ENCODE data around the gene VSNL1.

The VSNL1 gene

GRCh38 chr2:17576802-17577201 lies 36.3 kb downstream of the VSNL1 start:
- Histone ChIP-seq H2BK120ac (ENCODE audit: low read depth, low read length) (no peak overlapping the region), H4K8ac (ENCODE audit: low read length) (no peak overlapping the region), H3K79me1 (replicated peaks; ENCODE audit: low read length, poor library complexity, severe bottlenecking) (no peaks in the 10 kb centered on the region), H3K23ac (ENCODE audit: low read length in 2 of 2) (no peak overlapping the region), H3K18ac (ENCODE audit: low read depth in 1 of 2, low read length in 2 of 2) (no peak overlapping the region), H3K4me1 (ENCODE audit: control insufficient read depth, insufficient read depth, low read depth, low read length) (no peaks in the 10 kb centered on the region), H3K27ac (ENCODE audit: low read length, poor library complexity, severe bottlenecking) (no peak overlapping the region), H2BK5ac (ENCODE audit: low read depth, low read length, poor library complexity, severe bottlenecking) (no peak overlapping the region), H3K4me3 (ENCODE audit: insufficient read depth in 1 of 2, low read depth in 1 of 2, low read length in 2 of 2) (no peak overlapping the region), H3K9me3 (ENCODE audit: control insufficient read depth, low read length) (no peaks in the 10 kb centered on the region), H3K14ac (ENCODE audit: low read length in 2 of 2) (no peak overlapping the region), H2AFZ (ENCODE audit: low read depth, low read length) (no peak overlapping the region), H3K27me3 (ENCODE audit: control insufficient read depth in 1 of 2, insufficient read depth in 1 of 2, low read length in 2 of 2) (no peaks in the 10 kb centered on the region), H3K36me3 (ENCODE audit: control insufficient read depth in 1 of 2, insufficient read depth in 2 of 2, low read depth in 1 of 2, low read length in 2 of 2) (no peaks in the 10 kb centered on the region), H2BK15ac (ENCODE audit: low read depth, poor library complexity, severe bottlenecking) (no peak overlapping the region), H3K4me2 (ENCODE audit: low read length, poor library complexity, severe bottlenecking) (no peak overlapping the region), H4K91ac (ENCODE audit: low read length) (no peak overlapping the region), H2BK12ac (ENCODE audit: low read length in 2 of 2) (no peak overlapping the region), H3K9ac (ENCODE audit: low read length) (no peak overlapping the region), H2AK5ac (ENCODE audit: low read length, severe bottlenecking) (no peak overlapping the region), H3K4ac (ENCODE audit: low read depth in 1 of 2, low read length in 2 of 2) (no peak overlapping the region)
- no peak for DNase-seq
- no CpG with 5 or more reads among the region's 1 CpG for WGBS

GRCh38 chr2:17578466-17578928 lies 38.0 kb downstream of the VSNL1 start:
- no peak overlapping the region for H3K4ac ChIP-seq (ENCODE audit: low read depth in 1 of 2, low read length in 2 of 2)
- H3K4me1 ChIP-seq (ENCODE audit: control insufficient read depth, insufficient read depth, low read depth, low read length): no peaks in the 10 kb centered on the region
- H4K8ac ChIP-seq (ENCODE audit: low read length): no peak overlapping the region
- DNase-seq: no peak
- no peak overlapping the region for H2BK12ac ChIP-seq (ENCODE audit: low read length in 2 of 2)
- no peak overlapping the region for H2BK120ac ChIP-seq (ENCODE audit: low read depth, low read length)
- no peak overlapping the region for H3K9ac ChIP-seq (ENCODE audit: low read length)
- no peak overlapping the region for H4K91ac ChIP-seq (ENCODE audit: low read length)
- H2AK5ac ChIP-seq (ENCODE audit: low read length, severe bottlenecking): no peak overlapping the region
- H3K4me2 ChIP-seq (ENCODE audit: low read length, poor library complexity, severe bottlenecking): no peak overlapping the region
- 66% methylated on average over 5 of the region's 5 CpGs for WGBS
- no peak overlapping the region for H3K14ac ChIP-seq (ENCODE audit: low read length in 2 of 2)
- H3K18ac ChIP-seq (ENCODE audit: low read depth in 1 of 2, low read length in 2 of 2): no peak overlapping the region
- no peak overlapping the region for H2BK5ac ChIP-seq (ENCODE audit: low read depth, low read length, poor library complexity, severe bottlenecking)
- no peak overlapping the region for H3K27ac ChIP-seq (ENCODE audit: low read length, poor library complexity, severe bottlenecking)
- H3K4me3 ChIP-seq (ENCODE audit: insufficient read depth in 1 of 2, low read depth in 1 of 2, low read length in 2 of 2): no peak overlapping the region
- no peaks in the 10 kb centered on the region for H3K9me3 ChIP-seq (ENCODE audit: control insufficient read depth, low read length)
- H3K79me1 ChIP-seq (replicated peaks; ENCODE audit: low read length, poor library complexity, severe bottlenecking): no peaks in the 10 kb centered on the region
- H3K23ac ChIP-seq (ENCODE audit: low read length in 2 of 2): no peak overlapping the region
- no peaks in the 10 kb centered on the region for H3K36me3 ChIP-seq (ENCODE audit: control insufficient read depth in 1 of 2, insufficient read depth in 2 of 2, low read depth in 1 of 2, low read length in 2 of 2)
- no peak overlapping the region for H2AFZ ChIP-seq (ENCODE audit: low read depth, low read length)
- H2BK15ac ChIP-seq (ENCODE audit: low read depth, poor library complexity, severe bottlenecking): no peak overlapping the region
- H3K27me3 ChIP-seq (ENCODE audit: control insufficient read depth in 1 of 2, insufficient read depth in 1 of 2, low read length in 2 of 2): no peaks in the 10 kb centered on the region

GRCh38 chr2:17579605-17580318 lies 39.3 kb downstream of the VSNL1 start:
- 60% methylated on average over 3 of the region's 3 CpGs for WGBS
- Histone ChIP-seq H2BK12ac (ENCODE audit: low read length in 2 of 2) (no peak overlapping the region), H3K4me3 (ENCODE audit: insufficient read depth in 1 of 2, low read depth in 1 of 2, low read length in 2 of 2) (no peak overlapping the region), H3K23ac (ENCODE audit: low read length in 2 of 2) (no peak overlapping the region), H2AK5ac (ENCODE audit: low read length, severe bottlenecking) (no peak overlapping the region), H4K91ac (ENCODE audit: low read length) (no peak overlapping the region), H3K79me1 (replicated peaks; ENCODE audit: low read length, poor library complexity, severe bottlenecking) (peaks cover 3% of the 10 kb centered on the region), H2BK5ac (ENCODE audit: low read depth, low read length, poor library complexity, severe bottlenecking) (no peak overlapping the region), H3K14ac (ENCODE audit: low read length in 2 of 2) (no peak overlapping the region), H3K18ac (ENCODE audit: low read depth in 1 of 2, low read length in 2 of 2) (no peak overlapping the region), H3K9ac (ENCODE audit: low read length) (no peak overlapping the region), H2BK15ac (ENCODE audit: low read depth, poor library complexity, severe bottlenecking) (no peak overlapping the region), H2BK120ac (ENCODE audit: low read depth, low read length) (no peak overlapping the region), H3K4me1 (ENCODE audit: control insufficient read depth, insufficient read depth, low read depth, low read length) (no peaks in the 10 kb centered on the region), H4K8ac (ENCODE audit: low read length) (no peak overlapping the region), H3K36me3 (ENCODE audit: control insufficient read depth in 1 of 2, insufficient read depth in 2 of 2, low read depth in 1 of 2, low read length in 2 of 2) (no peaks in the 10 kb centered on the region), H3K4me2 (ENCODE audit: low read length, poor library complexity, severe bottlenecking) (no peak overlapping the region), H3K27ac (ENCODE audit: low read length, poor library complexity, severe bottlenecking) (no peak overlapping the region), H2AFZ (ENCODE audit: low read depth, low read length) (no peak overlapping the region), H3K27me3 (ENCODE audit: control insufficient read depth in 1 of 2, insufficient read depth in 1 of 2, low read length in 2 of 2) (no peaks in the 10 kb centered on the region), H3K9me3 (ENCODE audit: control insufficient read depth, low read length) (no peaks in the 10 kb centered on the region), H3K4ac (ENCODE audit: low read depth in 1 of 2, low read length in 2 of 2) (no peak overlapping the region)
- DNase-seq: no peak

GRCh38 chr2:17580319-17580715 lies 39.8 kb downstream of the VSNL1 start:
- Histone ChIP-seq H4K91ac (ENCODE audit: low read length) (no peak overlapping the region), H3K79me1 (replicated peaks; ENCODE audit: low read length, poor library complexity, severe bottlenecking) (peaks cover 3% of the 10 kb centered on the region), H3K27ac (ENCODE audit: low read length, poor library complexity, severe bottlenecking) (no peak overlapping the region), H2BK12ac (ENCODE audit: low read length in 2 of 2) (no peak overlapping the region), H3K14ac (ENCODE audit: low read length in 2 of 2) (no peak overlapping the region), H3K23ac (ENCODE audit: low read length in 2 of 2) (no peak overlapping the region), H3K27me3 (ENCODE audit: control insufficient read depth in 1 of 2, insufficient read depth in 1 of 2, low read length in 2 of 2) (no peaks in the 10 kb centered on the region), H3K9me3 (ENCODE audit: control insufficient read depth, low read length) (no peaks in the 10 kb centered on the region), H2AK5ac (ENCODE audit: low read length, severe bottlenecking) (no peak overlapping the region), H2BK15ac (ENCODE audit: low read depth, poor library complexity, severe bottlenecking) (no peak overlapping the region), H4K8ac (ENCODE audit: low read length) (no peak overlapping the region), H3K4ac (ENCODE audit: low read depth in 1 of 2, low read length in 2 of 2) (no peak overlapping the region), H2BK120ac (ENCODE audit: low read depth, low read length) (no peak overlapping the region), H3K9ac (ENCODE audit: low read length) (no peak overlapping the region), H3K4me1 (ENCODE audit: control insufficient read depth, insufficient read depth, low read depth, low read length) (no peaks in the 10 kb centered on the region), H3K4me2 (ENCODE audit: low read length, poor library complexity, severe bottlenecking) (no peak overlapping the region), H2AFZ (ENCODE audit: low read depth, low read length) (no peak overlapping the region), H3K36me3 (ENCODE audit: control insufficient read depth in 1 of 2, insufficient read depth in 2 of 2, low read depth in 1 of 2, low read length in 2 of 2) (no peaks in the 10 kb centered on the region), H3K4me3 (ENCODE audit: insufficient read depth in 1 of 2, low read depth in 1 of 2, low read length in 2 of 2) (no peak overlapping the region), H2BK5ac (ENCODE audit: low read depth, low read length, poor library complexity, severe bottlenecking) (no peak overlapping the region), H3K18ac (ENCODE audit: low read depth in 1 of 2, low read length in 2 of 2) (no peak overlapping the region)
- WGBS: 98% methylated on average over 2 of the region's 2 CpGs
- DNase-seq: no peak

Measured in mesenchymal stem cell (in vitro differentiated cells and primary cell).